Neural progenitor cell (in vitro differentiated cells): Measurements from ENCODE around the gene GAB1.

Experiments
- CTCF ChIP-seq: fragments of 200-600 bp; sonication (generic); IDR thresholded peaks from 2 replicates; pipeline ENCODE4 v1.5.1; 2017; ENCODE audit warnings: antibody characterized with exemption, mild to moderate bottlenecking
- EZH2 ChIP-seq: fragments of 200-600 bp; sonication (generic); IDR thresholded peaks from 2 replicates; pipeline ENCODE4 v1.6.1; 2017; ENCODE audit warnings: antibody characterized with exemption, mild to moderate bottlenecking, moderate library complexity
- EZH2phosphoT487 ChIP-seq: fragments of 200-600 bp; sonication (generic); IDR thresholded peaks from 2 replicates; pipeline ENCODE4 v1.6.1; 2017; ENCODE audit warnings: antibody characterized with exemption

GRCh38 chr4:143338313-143338712, 1.6 kb downstream of the GAB1 start:
- no peak for TF ChIP-seq CTCF
- TF ChIP-seq EZH2: no peak
- TF ChIP-seq EZH2phosphoT487: no peak
